ENCODE measurements around the gene RNF146.

The RNF146 gene

GRCh38 chr6:127249621-127250020, 17.0 kb upstream of the RNF146 start:
- Histone ChIP-seq H3K9ac (ENCODE audit: low read depth, low read length) (no peak overlapping the region), H3K4me1 (ENCODE audit: insufficient read depth, low read length) (no peaks in the 10 kb centered on the region), H3K36me3 (ENCODE audit: insufficient read depth, low read length) (no peaks in the 10 kb centered on the region), H4K20me1 (ENCODE audit: insufficient read depth, low read length) (no peaks in the 10 kb centered on the region), H3K9me3 (ENCODE audit: insufficient read depth, low read length, severe bottlenecking) (no peaks in the 10 kb centered on the region), H3K4me3 (ENCODE audit: low read depth in 1 of 2, low read length in 2 of 2) (no peak overlapping the region), H3K27me3 (ENCODE audit: insufficient read depth, low read length, poor library complexity) (no peaks in the 10 kb centered on the region), H3K79me2 (ENCODE audit: insufficient read depth, low read length) (no peaks in the 10 kb centered on the region), H3K27ac (ENCODE audit: low read length) (no peak overlapping the region), H2AFZ (ENCODE audit: low read depth, low read length) (no peak overlapping the region), H3K4me2 (ENCODE audit: insufficient read depth, low read length) (no peak overlapping the region)
- no peak for TF ChIP-seq EZH2 (IDR thresholded peaks at IDR 0.05; ENCODE audit: borderline replicate concordance, low read depth, low read length, severe bottlenecking)
- TF ChIP-seq, protein P1, sequence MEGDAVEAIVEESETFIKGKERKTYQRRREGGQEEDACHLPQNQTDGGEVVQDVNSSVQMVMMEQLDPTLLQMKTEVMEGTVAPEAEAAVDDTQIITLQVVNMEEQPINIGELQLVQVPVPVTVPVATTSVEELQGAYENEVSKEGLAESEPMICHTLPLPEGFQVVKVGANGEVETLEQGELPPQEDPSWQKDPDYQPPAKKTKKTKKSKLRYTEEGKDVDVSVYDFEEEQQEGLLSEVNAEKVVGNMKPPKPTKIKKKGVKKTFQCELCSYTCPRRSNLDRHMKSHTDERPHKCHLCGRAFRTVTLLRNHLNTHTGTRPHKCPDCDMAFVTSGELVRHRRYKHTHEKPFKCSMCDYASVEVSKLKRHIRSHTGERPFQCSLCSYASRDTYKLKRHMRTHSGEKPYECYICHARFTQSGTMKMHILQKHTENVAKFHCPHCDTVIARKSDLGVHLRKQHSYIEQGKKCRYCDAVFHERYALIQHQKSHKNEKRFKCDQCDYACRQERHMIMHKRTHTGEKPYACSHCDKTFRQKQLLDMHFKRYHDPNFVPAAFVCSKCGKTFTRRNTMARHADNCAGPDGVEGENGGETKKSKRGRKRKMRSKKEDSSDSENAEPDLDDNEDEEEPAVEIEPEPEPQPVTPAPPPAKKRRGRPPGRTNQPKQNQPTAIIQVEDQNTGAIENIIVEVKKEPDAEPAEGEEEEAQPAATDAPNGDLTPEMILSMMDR (IDR thresholded peaks at IDR 0.05; ENCODE audit: borderline replicate concordance, extremely low read depth, low read length, poor library complexity, severe bottlenecking), result no peak
- ATAC-seq (ENCODE audit: insufficient read depth, low read depth) (no peak), DNase-seq (no peak)

DNA sequence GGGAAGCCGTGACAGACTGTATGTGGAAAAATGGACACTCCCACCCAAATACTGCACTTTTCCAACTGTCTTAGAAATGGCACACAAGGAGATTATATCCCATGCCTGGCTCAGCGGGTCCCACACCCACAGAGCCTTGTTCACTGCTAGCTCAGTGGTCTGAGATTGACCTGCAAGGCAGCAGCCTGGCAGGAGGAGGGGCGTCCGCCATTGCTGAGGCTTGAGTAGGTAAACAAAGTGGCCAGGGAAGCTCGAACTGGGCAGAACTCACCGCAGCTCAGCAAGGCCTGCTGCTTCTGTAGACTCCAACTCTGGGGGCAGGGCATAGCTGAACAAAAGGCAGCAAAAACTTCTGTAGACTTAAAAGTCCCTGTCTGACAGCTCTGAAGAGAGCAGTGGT, 11.4 kb upstream of the RNF146 start:
- Histone ChIP-seq H2AFZ (ENCODE audit: low read depth, low read length) (no peak overlapping the region), H3K36me3 (ENCODE audit: insufficient read depth, low read length) (no peaks in the 10 kb centered on the region), H3K9ac (ENCODE audit: low read depth, low read length) (no peak overlapping the region), H3K4me1 (ENCODE audit: insufficient read depth, low read length) (no peaks in the 10 kb centered on the region), H3K27me3 (ENCODE audit: insufficient read depth, low read length, poor library complexity) (no peaks in the 10 kb centered on the region), H3K4me3 (ENCODE audit: low read depth in 1 of 2, low read length in 2 of 2) (no peak overlapping the region), H3K9me3 (ENCODE audit: insufficient read depth, low read length, severe bottlenecking) (no peaks in the 10 kb centered on the region), H3K27ac (ENCODE audit: low read length) (no peak overlapping the region), H3K79me2 (ENCODE audit: insufficient read depth, low read length) (no peaks in the 10 kb centered on the region), H4K20me1 (ENCODE audit: insufficient read depth, low read length) (no peaks in the 10 kb centered on the region), H3K4me2 (ENCODE audit: insufficient read depth, low read length) (no peak overlapping the region)
- no peak for ATAC-seq (ENCODE audit: insufficient read depth, low read depth)
- no peak for DNase-seq
- no peak for TF ChIP-seq EZH2 (IDR thresholded peaks at IDR 0.05; ENCODE audit: borderline replicate concordance, low read depth, low read length, severe bottlenecking)
- TF ChIP-seq, protein P1 (IDR thresholded peaks at IDR 0.05; ENCODE audit: borderline replicate concordance, extremely low read depth, low read length, poor library complexity, severe bottlenecking), result no peak

- Histone ChIP-seq H2AFZ (ENCODE audit: low read depth, low read length) (no peak overlapping the region), H3K4me3 (ENCODE audit: low read depth in 1 of 2, low read length in 2 of 2) (no peak overlapping the region), H3K9ac (ENCODE audit: low read depth, low read length) (no peak overlapping the region), H3K27me3 (ENCODE audit: insufficient read depth, low read length, poor library complexity) (no peaks in the 10 kb centered on the region), H3K79me2 (ENCODE audit: insufficient read depth, low read length) (peaks cover 12% of the 10 kb centered on the region), H3K36me3 (ENCODE audit: insufficient read depth, low read length) (no peaks in the 10 kb centered on the region; the same call in 1 of the 2 replicates), H3K27ac (ENCODE audit: low read length) (no peak overlapping the region), H3K4me2 (ENCODE audit: insufficient read depth, low read length) (no peak overlapping the region), H3K4me1 (ENCODE audit: insufficient read depth, low read length) (peaks cover 18% of the 10 kb centered on the region), H3K9me3 (ENCODE audit: insufficient read depth, low read length, severe bottlenecking) (no peaks in the 10 kb centered on the region), H4K20me1 (ENCODE audit: insufficient read depth, low read length) (no peaks in the 10 kb centered on the region)
- TF ChIP-seq, protein P1 (IDR thresholded peaks at IDR 0.05; ENCODE audit: borderline replicate concordance, extremely low read depth, low read length, poor library complexity, severe bottlenecking), result no peak
- TF ChIP-seq EZH2 (IDR thresholded peaks at IDR 0.05; ENCODE audit: borderline replicate concordance, low read depth, low read length, severe bottlenecking), result no peak
- DNase-seq, result no peak
- ATAC-seq (ENCODE audit: insufficient read depth, low read depth), result no peak
These were observed 3.8 kb upstream of the RNF146 start for GRCh38 chr6:127262896-127263295.

DNA sequence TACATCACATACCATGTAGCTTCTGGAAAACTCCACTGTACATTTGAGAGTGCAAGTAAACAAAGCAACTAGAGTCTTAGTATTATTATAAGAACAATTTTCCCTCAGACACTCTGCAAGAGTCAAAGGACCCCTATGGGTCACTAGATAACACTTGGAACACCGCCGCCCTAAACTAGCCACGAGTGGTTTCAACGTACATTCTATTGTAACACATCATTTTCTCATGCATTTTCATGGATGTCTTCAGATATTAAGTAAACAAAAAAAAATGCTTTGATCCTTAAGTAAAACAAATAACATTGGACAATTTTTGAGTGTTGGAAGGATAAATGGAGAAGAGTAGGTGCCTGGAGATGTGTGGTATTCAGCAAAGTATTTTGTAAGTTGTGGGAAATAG, 3.2 kb upstream of the RNF146 start:
- H3K79me2 ChIP-seq (ENCODE audit: insufficient read depth, low read length), result peaks cover 18% of the 10 kb centered on the region
- no peak for ATAC-seq (ENCODE audit: insufficient read depth, low read depth)
- DNase-seq, result no peak
- no peaks in the 10 kb centered on the region for H4K20me1 ChIP-seq (ENCODE audit: insufficient read depth, low read length)
- peaks cover 24% of the 10 kb centered on the region for H3K4me1 ChIP-seq (ENCODE audit: insufficient read depth, low read length)
- H3K9ac ChIP-seq (ENCODE audit: low read depth, low read length), result no peak overlapping the region
- H3K4me2 ChIP-seq (ENCODE audit: insufficient read depth, low read length), result no peak overlapping the region
- TF ChIP-seq EZH2 (IDR thresholded peaks at IDR 0.05; ENCODE audit: borderline replicate concordance, low read depth, low read length, severe bottlenecking), result no peak
- TF ChIP-seq, protein P1 (IDR thresholded peaks at IDR 0.05; ENCODE audit: borderline replicate concordance, extremely low read depth, low read length, poor library complexity, severe bottlenecking), result no peak
- H3K4me3 ChIP-seq (ENCODE audit: low read depth in 1 of 2, low read length in 2 of 2), result no peak overlapping the region
- H3K36me3 ChIP-seq (ENCODE audit: insufficient read depth, low read length), result no peaks in the 10 kb centered on the region; the same call in 1 of the 2 replicates
- H3K27me3 ChIP-seq (ENCODE audit: insufficient read depth, low read length, poor library complexity), result no peaks in the 10 kb centered on the region
- no peak overlapping the region for H2AFZ ChIP-seq (ENCODE audit: low read depth, low read length)
- no peak overlapping the region for H3K27ac ChIP-seq (ENCODE audit: low read length)
- H3K9me3 ChIP-seq (ENCODE audit: insufficient read depth, low read length, severe bottlenecking), result no peaks in the 10 kb centered on the region

Data from DND-41 (cell line).